Epithelial cell of proximal tubule (primary cell): Measurements from ENCODE around the gene MSL3B.

Source experiments
- DNase-seq: peaks from one replicate; pipeline ENCODE4 v3.0.0-alpha.2; 2011; ENCODE audit warnings: low read depth
- H3K4me3 ChIP-seq: 2 replicates; pipeline ENCODE4 v1.5.1; 2011; ENCODE audit warnings: low read depth, mild to moderate bottlenecking, low read length
- CTCF ChIP-seq: conservative IDR thresholded peaks from 2 replicates; pipeline ENCODE4 v1.5.1; 2012; ENCODE audit warnings: low read depth, mild to moderate bottlenecking, low read length

The MSL3B gene

DNA sequence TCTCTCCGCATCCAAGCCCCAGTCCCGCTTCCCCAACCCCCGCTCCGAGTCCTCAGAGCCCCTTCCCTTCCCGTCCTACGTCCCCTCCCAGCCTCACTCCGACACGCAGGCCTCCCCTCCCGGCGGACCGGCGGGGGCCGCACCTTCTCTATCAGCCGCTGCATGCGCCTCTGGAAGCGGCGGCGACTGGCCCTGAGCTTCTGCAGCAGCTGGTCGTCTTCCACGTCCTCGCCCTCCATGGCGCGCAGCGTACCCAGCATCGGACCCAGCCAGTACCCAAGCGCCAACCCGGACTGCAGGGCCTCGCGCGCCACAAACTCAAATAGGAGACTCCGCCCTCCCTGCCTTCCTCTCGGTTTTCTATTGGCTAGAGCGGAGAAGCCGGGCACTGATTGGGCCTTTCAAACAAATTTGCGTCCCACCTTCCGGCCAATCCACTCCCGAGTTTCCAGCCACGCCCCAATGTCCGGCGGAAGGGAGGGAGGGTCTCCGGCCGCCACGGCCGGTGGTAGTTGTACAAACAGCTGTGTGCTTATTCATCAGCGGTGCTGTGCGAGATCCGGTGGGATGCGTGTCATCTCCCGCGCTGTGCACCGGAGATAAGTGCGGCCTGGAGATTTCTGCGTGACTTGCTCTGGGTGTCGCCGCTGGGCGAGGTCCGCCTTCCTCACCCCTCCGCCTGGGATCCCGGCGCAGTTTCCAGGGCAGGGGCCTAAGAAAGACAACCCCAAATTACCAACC is 13.8 kb downstream of the MSL3B start, which contains the start of gene HJURP:
TSS of gene HJURP (minus strand) at position 295 of the 741 bp plus-strand sequence. CDS start at position 260, 35 bp downstream.
- peak within 1 kb of the TSS; percentile 96 for H3K4me3 ChIP-seq
- no peak for TF ChIP-seq CTCF
- DNase-seq = peak; percentile 60

DNA sequence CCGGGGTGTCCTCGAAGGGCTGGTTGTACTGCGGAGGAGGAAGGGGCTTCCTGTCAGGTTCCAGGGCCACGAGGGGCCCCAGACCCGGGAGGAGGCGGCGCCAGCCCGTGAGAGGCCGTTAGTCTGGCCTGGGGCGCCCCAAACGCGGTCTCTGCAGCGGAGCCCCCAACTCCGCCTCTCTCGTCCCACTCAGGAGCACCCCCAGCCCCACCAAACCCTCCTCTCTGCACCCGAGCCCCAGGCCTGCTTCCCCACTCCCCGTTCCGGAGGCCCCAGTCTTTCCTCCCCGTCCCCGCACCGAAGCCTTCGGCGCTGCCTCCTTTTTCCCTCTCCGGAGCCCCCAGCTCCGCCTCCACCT is 14.3 kb downstream of the MSL3B start:
- TF ChIP-seq CTCF = no peak

GRCh38 chr2:233853353-233853752 is 14.8 kb downstream of the MSL3B start:
- DNase-seq = no peak
- no peak for TF ChIP-seq CTCF
- H3K4me3 ChIP-seq = peak overlapping the region; percentile 96

More for the DNA sequence above, 14.3 kb downstream of the MSL3B start:
- peak overlapping the region; percentile 96 for H3K4me3 ChIP-seq
- DNase-seq = no peak

DNA sequence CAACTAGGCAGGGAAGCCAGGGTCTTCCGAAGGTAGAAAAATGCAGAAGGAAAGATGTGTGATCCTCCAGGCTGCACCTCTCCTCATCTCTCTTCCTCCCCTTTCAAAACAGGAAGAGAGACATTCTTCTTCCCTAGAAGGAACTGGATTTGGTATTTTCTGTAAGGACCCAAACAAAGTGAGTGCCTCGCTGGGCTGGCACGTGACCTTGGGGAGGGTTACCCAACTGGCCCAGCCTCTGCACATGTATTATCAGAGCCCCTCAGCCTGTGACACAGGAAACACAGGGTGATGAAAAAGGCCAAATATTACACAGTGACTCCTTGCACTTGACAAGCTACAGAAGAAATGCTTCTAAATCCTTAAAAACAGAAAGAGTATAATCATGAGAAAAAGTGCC is 16.1 kb downstream of the MSL3B start:
- H3K4me3 ChIP-seq = peak overlapping the region; percentile 96
- DNase-seq = no peak
- no peak for TF ChIP-seq CTCF

DNA sequence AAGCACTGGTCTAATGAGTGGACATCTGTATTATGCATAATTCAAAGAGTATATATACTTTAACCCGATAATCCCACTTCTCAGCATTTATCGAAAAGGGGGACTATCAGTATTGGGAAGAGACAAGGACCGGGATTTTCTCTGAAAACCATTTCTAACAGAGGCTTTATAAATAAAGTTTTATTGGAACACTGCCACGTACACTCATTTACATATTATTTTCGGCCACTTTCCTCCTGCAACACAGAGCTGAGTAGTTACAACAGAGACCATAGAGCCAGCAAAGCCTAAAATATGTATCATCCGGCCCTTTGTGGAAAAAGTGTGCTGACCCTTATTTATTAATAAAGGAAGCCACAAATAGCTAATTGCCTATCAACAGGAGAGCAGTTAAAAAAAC is 17.0 kb downstream of the MSL3B start:
- TF ChIP-seq CTCF = no peak
- no peak overlapping the region for H3K4me3 ChIP-seq
- DNase-seq = no peak

GRCh38 chr2:233850745-233851144 is 17.4 kb downstream of the MSL3B start:
- H3K4me3 ChIP-seq = no peak overlapping the region
- TF ChIP-seq CTCF = no peak
- no peak for DNase-seq
